Vagina (tissue), 2 donors: ENCODE results near the gene SEMA4A. TPM values are rescaled to one million over a fixed set of nuclear protein-coding genes. Genes with fewer than 3 reads are reported as not detected.

Experiments used
- DNase-seq, 2 donors: peaks; one replicate each; pipeline ENCODE4 v3.0.0-alpha.2; 2017; ENCODE audit errors: extremely low spot score in 2 of 2
- H3K27ac ChIP-seq: fragments of 200-600 bp; sonication (generic); one replicate; pipeline ENCODE4 v1.5.1; 2019
- H3K27me3 ChIP-seq: fragments of 200-600 bp; sonication (generic); one replicate; pipeline ENCODE4 v1.5.1; 2019
- H3K36me3 ChIP-seq, 2 donors: fragments of 200-600 bp; sonication (generic); one replicate each; pipeline ENCODE4 v1.5.1; 2017 to 2019
- H3K4me1 ChIP-seq: fragments of 200-600 bp; sonication (generic); one replicate; pipeline ENCODE4 v1.5.1; 2019
- H3K4me3 ChIP-seq, 2 donors: fragments of 200-600 bp; sonication (generic); 1 replicate in 1 of 2; 2 replicates in 1 of 2; pipeline ENCODE4 v1.5.1; 2016 to 2019
- H3K9me3 ChIP-seq: fragments of 200-600 bp; sonication (generic); one replicate; pipeline ENCODE4 v1.5.1; 2019
- CTCF ChIP-seq, 3 experiments: fragments of 450-650 bp in 2 of 3; fragments of 200-600 bp in 1 of 3; sonication (generic) in 1 of 3; IDR thresholded peaks; one replicate each; pipeline ENCODE4 v1.5.1; 2017 to 2019; ENCODE audit warnings: antibody characterized with exemption in 3 of 3, mild to moderate bottlenecking in 2 of 3, moderate library complexity in 2 of 3
- POLR2A ChIP-seq, 2 donors: fragments of 450-650 bp; IDR thresholded peaks; one replicate each; pipeline ENCODE4 v1.6.1; 2017; ENCODE audit warnings: antibody characterized with exemption in 2 of 2, mild to moderate bottlenecking in 2 of 2, moderate library complexity in 2 of 2
- POLR2AphosphoS5 ChIP-seq, 2 donors: sonication (generic); formaldehyde crosslinking; IDR thresholded peaks; one replicate each; pipeline ENCODE4 v1.9.0; 2017; ENCODE audit warnings: antibody characterized with exemption in 2 of 2, mild to moderate bottlenecking in 2 of 2, low read depth in 1 of 2; ENCODE audit not compliant: insufficient read depth in 1 of 2
- intact Hi-C: fragments of 100-400 bp; cut with DNase I; formaldehyde crosslinking; loops from one replicate; pipeline ENCODE4 v1.15.1; 2023
- total RNA-seq: library from RNA; depleted of rRNA; stranded (reverse); fragments of >200 nt; gene quantifications from one replicate; pipeline ENCODE4 v1.2.3, GENCODE V29; 2016

The SEMA4A gene
- total RNA-seq, 1 donor from 2014 or later, result 18.7 TPM

- Histone ChIP-seq H3K36me3 (peaks cover 0 to 24% of the 10 kb centered on the region in 2 donors), H3K27ac (no peak overlapping the region), H3K4me1 (peaks cover 35% of the 10 kb centered on the region), H3K9me3 (no peaks in the 10 kb centered on the region), H3K27me3 (no peaks in the 10 kb centered on the region), H3K4me3 (no peak overlapping the region)
- no peak for DNase-seq
- intact Hi-C loops, result no loop called here
- no peak for TF ChIP-seq CTCF (IDR thresholded peaks at IDR 0.05)
Measured at GRCh38 chr1:156198831-156199349, 45.5 kb downstream of the SEMA4A start.

GRCh38 chr1:156200044-156200443, 46.7 kb downstream of the SEMA4A start:
- TF ChIP-seq CTCF (IDR thresholded peaks at IDR 0.05), result no peak
- no peak for TF ChIP-seq POLR2A (IDR thresholded peaks at IDR 0.05)
- TF ChIP-seq POLR2AphosphoS5 (IDR thresholded peaks at IDR 0.05; ENCODE audit: insufficient read depth in 1 of 2, low read depth in 1 of 2), result no peak
- no peak for DNase-seq
- H3K27ac ChIP-seq, result no peak overlapping the region
- H3K36me3 ChIP-seq, result peaks cover 0 to 24% of the 10 kb centered on the region in 2 donors
- no peak overlapping the region for H3K4me3 ChIP-seq
- H3K4me1 ChIP-seq, result peaks cover 25% of the 10 kb centered on the region
- intact Hi-C loops, result no loop called here
- H3K9me3 ChIP-seq, result no peaks in the 10 kb centered on the region
- no peaks in the 10 kb centered on the region for H3K27me3 ChIP-seq

- intact Hi-C loops, result no loop called here
- Histone ChIP-seq H3K27ac (no peak overlapping the region), H3K36me3 (peaks cover 0 to 26% of the 10 kb centered on the region in 2 donors)
Measured at GRCh38 chr1:156203331-156203730, 49.9 kb downstream of the SEMA4A start.

GRCh38 chr1:156204686-156205085, 51.3 kb downstream of the SEMA4A start:
- H3K27me3 ChIP-seq, result no peaks in the 10 kb centered on the region
- no peaks in the 10 kb centered on the region for H3K4me1 ChIP-seq
- H3K9me3 ChIP-seq, result no peaks in the 10 kb centered on the region
- DNase-seq, result no peak
- TF ChIP-seq POLR2AphosphoS5 (IDR thresholded peaks at IDR 0.05; ENCODE audit: insufficient read depth in 1 of 2, low read depth in 1 of 2) (no peak), POLR2A (IDR thresholded peaks at IDR 0.05) (no peak), CTCF (IDR thresholded peaks at IDR 0.05) (no peak)
- no peak overlapping the region for H3K4me3 ChIP-seq
- peaks cover 0 to 29% of the 10 kb centered on the region in 2 donors for H3K36me3 ChIP-seq
- intact Hi-C loops, result no loop called here
- H3K27ac ChIP-seq, result no peak overlapping the region

More at GRCh38 chr1:156203331-156203730, 49.9 kb downstream of the SEMA4A start:
- TF ChIP-seq POLR2A (IDR thresholded peaks at IDR 0.05) (no peak), CTCF (IDR thresholded peaks at IDR 0.05) (no peak), POLR2AphosphoS5 (IDR thresholded peaks at IDR 0.05; ENCODE audit: insufficient read depth in 1 of 2, low read depth in 1 of 2) (no peak)
- H3K4me1 ChIP-seq, result peaks cover 2% of the 10 kb centered on the region
- H3K9me3 ChIP-seq, result no peaks in the 10 kb centered on the region
- no peak overlapping the region for H3K4me3 ChIP-seq
- DNase-seq, result no peak
- no peaks in the 10 kb centered on the region for H3K27me3 ChIP-seq

- H3K27ac ChIP-seq, result no peak overlapping the region
- TF ChIP-seq POLR2AphosphoS5 (IDR thresholded peaks at IDR 0.05; ENCODE audit: insufficient read depth in 1 of 2, low read depth in 1 of 2), result no peak
- TF ChIP-seq POLR2A (IDR thresholded peaks at IDR 0.05), result no peak
- TF ChIP-seq CTCF (IDR thresholded peaks at IDR 0.05), result no peak
Measured at GRCh38 chr1:156211243-156211642, 57.9 kb downstream of the SEMA4A start.

More at GRCh38 chr1:156211243-156211642, 57.9 kb downstream of the SEMA4A start:
- no peaks in the 10 kb centered on the region for H3K27me3 ChIP-seq
- H3K9me3 ChIP-seq, result no peaks in the 10 kb centered on the region
- peaks cover 0 to 22% of the 10 kb centered on the region in 2 donors for H3K36me3 ChIP-seq
- H3K4me1 ChIP-seq, result peaks cover 27% of the 10 kb centered on the region
- no peak for DNase-seq
- intact Hi-C loops, result no loop called here
- H3K4me3 ChIP-seq, result no peak overlapping the region
